Suppressor macrophage treated with lipopolysaccharide for 4 hours (primary cell): ENCODE data around the gene XPA.
A peak's percentile ranks its signal among the peaks of the same experiment; 100 is the strongest.

Experiments
- DNase-seq: peaks from one replicate; pipeline ENCODE4 v3.0.0-alpha.2; 2020

The XPA gene

DNA sequence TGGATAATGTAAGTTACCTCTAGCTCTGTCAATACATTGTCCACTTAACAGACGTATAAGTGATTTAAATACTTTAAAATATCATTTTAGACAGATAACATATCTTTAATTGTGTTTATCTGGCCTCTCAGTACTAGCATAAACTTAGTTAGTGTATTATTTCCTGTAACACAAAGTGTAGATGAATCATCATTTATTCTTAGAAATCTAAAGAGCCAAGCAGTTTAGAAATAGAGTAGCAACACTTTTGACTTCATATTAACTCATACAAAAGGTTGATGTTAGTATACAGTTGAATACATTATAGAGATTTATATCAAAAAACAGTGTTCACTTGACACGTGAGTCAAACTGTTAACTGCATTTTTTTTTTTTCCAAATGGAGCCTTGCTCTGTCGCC is 45.5 kb downstream of the XPA start:
- DNase-seq = no peak

DNA sequence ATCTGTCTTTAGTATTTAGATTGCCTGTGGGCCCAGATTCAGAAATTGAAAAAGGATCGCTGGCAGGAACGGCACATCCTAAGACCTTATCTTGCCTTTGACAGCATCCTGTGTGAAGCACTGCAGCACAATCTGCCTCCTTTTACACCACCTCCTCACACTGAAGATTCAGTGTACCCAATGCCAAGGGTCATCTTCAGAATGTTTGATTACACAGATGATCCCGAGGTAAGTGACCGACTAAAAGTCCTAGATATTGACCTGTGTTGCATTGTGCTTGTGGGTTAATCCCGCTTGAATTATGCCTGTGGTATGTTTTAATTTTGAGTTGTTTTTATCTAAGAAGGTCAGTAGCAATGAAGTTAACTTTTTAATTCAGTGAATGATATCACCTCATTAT is 49.1 kb downstream of the XPA start:
- DNase-seq = no peak

DNA sequence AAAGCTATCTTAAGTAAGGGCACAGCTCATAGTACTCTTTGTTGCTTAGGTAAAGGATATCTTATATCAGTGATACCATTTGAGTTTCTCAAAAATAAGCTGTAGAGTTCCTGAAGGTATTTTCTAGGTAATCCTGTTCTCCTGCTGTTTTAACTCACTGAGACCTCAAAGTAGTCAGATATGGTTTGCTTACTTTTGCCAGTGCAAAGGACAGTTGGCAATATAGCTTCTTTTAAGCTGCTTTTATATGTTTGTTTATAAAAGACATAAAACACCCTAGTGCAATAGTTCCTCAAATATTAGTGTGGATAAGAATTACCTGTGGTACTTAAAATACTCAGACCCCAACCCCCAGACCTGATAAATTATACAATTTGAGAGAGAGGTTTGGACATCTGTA is 51.4 kb downstream of the XPA start:
- no peak for DNase-seq

- DNase-seq = no peak
Observed at GRCh38 chr9:97640325-97640724, 56.8 kb downstream of the XPA start.

DNA sequence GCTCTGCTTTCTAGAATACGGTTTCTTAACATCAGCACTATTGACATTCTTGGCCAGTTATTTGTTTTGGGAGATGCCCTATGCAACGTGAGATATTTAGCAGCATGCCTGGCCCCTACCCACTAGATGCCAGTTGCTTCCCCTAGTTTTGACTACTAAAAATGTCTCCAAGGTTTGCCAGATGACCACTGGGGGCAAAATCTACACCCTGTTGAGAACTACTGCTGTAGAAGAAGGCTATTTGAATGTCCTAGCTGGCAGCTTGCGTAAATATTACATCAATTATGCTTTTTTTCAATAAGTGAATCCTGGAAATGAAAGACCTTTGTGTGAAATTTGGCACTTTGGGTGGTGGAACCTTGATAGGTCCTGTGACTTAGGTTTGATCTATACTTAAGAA is 58.5 kb downstream of the XPA start:
- no peak for DNase-seq

GRCh38 chr9:97636903-97637302 is 60.2 kb downstream of the XPA start:
- DNase-seq = no peak

DNA sequence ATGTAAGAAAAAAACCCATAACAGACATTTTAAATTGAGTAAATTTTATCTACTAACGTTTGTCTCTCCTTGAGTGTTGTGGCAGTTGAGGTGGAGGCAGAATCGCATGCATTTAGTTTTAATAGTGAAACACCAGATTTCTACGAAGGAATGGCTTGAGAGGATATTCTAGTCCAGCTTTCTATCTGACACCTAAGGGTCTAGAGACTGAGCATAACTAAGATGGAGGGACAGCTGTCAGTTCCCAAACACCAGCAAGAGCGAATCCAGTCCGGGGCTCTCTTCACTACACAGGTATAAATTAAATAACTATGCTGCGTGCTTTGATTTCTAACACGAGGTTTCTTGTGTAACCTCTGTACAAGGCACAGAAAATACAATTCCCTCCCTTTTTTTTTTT is 62.1 kb downstream of the XPA start:
- DNase-seq = no peak

- DNase-seq = no peak
Observed at GRCh38 chr9:97633859-97634490, 63.2 kb downstream of the XPA start.

- peak; percentile 99 for DNase-seq
Observed at GRCh38 chr9:97632985-97633858, 63.9 kb downstream of the XPA start, which contains the start of the genes NCBP1 and TSTD2. TSS of gene NCBP1 (plus strand) at chr9:97633821. CDS start at chr9:97633882, 61 bp downstream. TSS of gene TSTD2 (minus strand) at chr9:97633368. CDS start at chr9:97627562, 5,806 bp downstream.

DNA sequence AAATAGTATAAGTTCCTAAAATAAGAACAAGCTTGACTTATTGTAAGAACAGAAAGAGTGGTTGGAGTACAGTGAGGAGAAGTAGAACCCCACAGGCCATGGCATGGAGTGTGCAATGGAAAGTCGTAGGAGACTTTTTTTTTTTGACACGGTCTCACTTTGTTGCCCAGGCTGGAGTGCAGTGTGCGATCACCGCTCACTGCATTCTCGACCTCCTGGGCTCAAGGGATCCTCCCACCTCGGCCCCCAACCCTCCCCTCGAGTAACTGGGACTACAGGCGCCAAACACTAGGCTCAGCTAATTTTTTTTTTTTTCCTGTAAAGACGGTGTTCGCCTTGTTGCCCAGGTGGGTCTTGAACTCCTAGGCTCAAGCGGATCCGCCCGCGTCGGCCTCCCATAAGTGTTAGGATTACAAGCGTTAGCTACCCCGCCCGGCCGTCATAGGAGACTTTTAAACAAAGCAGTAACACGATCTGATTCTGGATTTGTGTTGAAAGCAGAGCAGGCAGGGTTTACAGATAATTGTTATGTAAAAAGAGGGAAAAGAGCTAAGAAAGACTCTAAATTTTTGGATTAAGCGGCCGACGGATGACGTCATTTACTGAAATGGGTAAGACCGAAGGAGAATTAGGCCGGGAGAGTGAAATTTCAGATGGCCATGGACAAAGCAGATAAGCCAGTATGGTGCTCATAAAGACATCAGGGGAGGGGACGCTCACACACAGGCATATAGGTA is 64.7 kb downstream of the XPA start:
- DNase-seq = peak; percentile 74

DNA sequence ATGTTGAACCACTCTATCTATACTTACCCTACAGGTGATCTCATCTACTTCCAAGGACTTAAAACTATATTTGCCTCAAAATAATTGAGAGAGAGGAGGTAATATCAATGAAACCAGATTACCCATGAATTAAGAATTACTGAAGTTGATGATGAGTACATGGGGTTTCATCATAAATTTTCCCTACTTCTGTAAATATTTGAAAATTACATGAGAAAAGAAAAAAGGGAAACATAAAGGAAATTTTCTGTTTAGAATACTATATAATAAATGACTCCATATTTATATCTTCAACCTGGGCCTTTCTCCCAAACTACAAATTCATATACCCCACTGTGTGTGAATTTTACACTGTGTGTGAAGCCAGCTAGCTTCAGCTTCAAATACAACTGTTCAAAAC is 66.5 kb downstream of the XPA start:
- DNase-seq = no peak

DNA sequence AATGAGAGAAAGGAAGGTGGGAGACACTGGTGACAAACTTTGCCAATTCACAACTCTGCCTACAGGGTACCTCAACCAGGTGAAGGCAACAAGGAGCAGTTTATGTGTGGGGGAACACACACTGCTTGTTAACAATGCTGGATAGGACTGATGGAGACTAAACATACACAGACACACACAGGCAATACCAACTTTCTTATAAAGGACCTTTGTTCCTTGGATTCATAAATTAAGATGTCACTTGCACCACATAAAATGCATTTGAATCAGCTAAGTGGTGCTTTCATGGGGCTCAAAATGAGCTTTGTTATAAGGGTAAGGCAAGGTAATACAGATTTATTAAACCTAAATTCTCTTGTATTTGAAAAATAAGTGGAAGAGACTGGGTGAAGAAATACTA is 68.0 kb downstream of the XPA start:
- no peak for DNase-seq

GRCh38 chr9:97628668-97629067 is 68.5 kb downstream of the XPA start:
- DNase-seq = no peak

GRCh38 chr9:97627624-97628023 is 69.5 kb downstream of the XPA start:
- DNase-seq = no peak

GRCh38 chr9:97625620-97626019 is 71.5 kb downstream of the XPA start:
- DNase-seq = no peak
